IMR-90 (cell line): ENCODE data around the gene NEK4. TPM values are rescaled to one million over a fixed set of nuclear protein-coding genes. Genes with fewer than 3 reads are reported as not detected.
A peak's percentile ranks its signal among the peaks of the same experiment; 100 is the strongest.

Experiments
- ATAC-seq: fragments of 200-7000 bp; cut with Tn5 transposase; 2 replicates; pipeline ENCODE4 v1.9.1; 2020; ENCODE audit warnings: low read depth, mild to moderate bottlenecking, moderate library complexity
- BruUV-seq: library from RNA; stranded (reverse); fragments of 400-500 nt; replicated peaks from 2 replicates; lab custom pipeline; 2021; lab: Mats Ljungman, UMichigan
- CTCF ChIA-PET: fragments of 300-600 bp; formaldehyde crosslinking; extraction: SDS; loops from one replicate; lab custom pipeline; 2021; ENCODE audit warnings: antibody characterized with exemption; lab: Yijun Ruan, JAX
- POLR2A ChIA-PET: fragments of 300-600 bp; sonication (Branson Sonifier 250); formaldehyde crosslinking; loops from one replicate; lab custom pipeline; 2022; ENCODE audit warnings: antibody characterized with exemption; ENCODE audit not compliant: unreplicated experiment; lab: Charles Lee
- DNase-seq: peaks from one replicate; pipeline ENCODE4 v3.0.0; 2013
- H2AFZ ChIP-seq: replicated peaks from 2 replicates; pipeline ENCODE3; 2013; ENCODE audit warnings: low read length, mild to moderate bottlenecking; ENCODE audit not compliant: poor library complexity
- H2AK5ac ChIP-seq: 2 replicates; pipeline ENCODE4 v1.6.1; 2013; ENCODE audit warnings: low read depth, low read length, inconsistent platforms
- H2AK9ac ChIP-seq: replicated peaks from 2 replicates; pipeline ENCODE3; 2013; ENCODE audit warnings: mild to moderate bottlenecking, low read depth, low read length, moderate library complexity; ENCODE audit not compliant: poor library complexity
- H2BK120ac ChIP-seq: 2 replicates; pipeline ENCODE4 v1.6.1; 2013; ENCODE audit warnings: low read depth, low read length, inconsistent platforms
- H2BK15ac ChIP-seq: 3 replicates; pipeline ENCODE4 v1.6.1; 2013; ENCODE audit warnings: low read depth, low read length, inconsistent platforms
- H2BK20ac ChIP-seq: 2 replicates; pipeline ENCODE4 v1.6.1; 2013; ENCODE audit warnings: low read depth, mild to moderate bottlenecking, inconsistent platforms, low read length, moderate library complexity
- H2BK5ac ChIP-seq: 2 replicates; pipeline ENCODE4 v1.6.1; 2013; ENCODE audit warnings: mild to moderate bottlenecking, low read depth, low read length, inconsistent platforms; ENCODE audit not compliant: poor library complexity, severe bottlenecking
- H3K14ac ChIP-seq: replicated peaks from 2 replicates; pipeline ENCODE4 v1.6.1; 2013; ENCODE audit warnings: low read depth, low read length, inconsistent platforms
- H3K18ac ChIP-seq: 2 replicates; pipeline ENCODE4 v1.6.1; 2013; ENCODE audit warnings: low read depth, low read length, control low read depth
- H3K23ac ChIP-seq: 2 replicates; pipeline ENCODE4 v1.6.1; 2013; ENCODE audit warnings: low read depth, low read length, inconsistent platforms
- H3K27ac ChIP-seq: 2 replicates; pipeline ENCODE4 v1.5.1; 2013; ENCODE audit warnings: mild to moderate bottlenecking, control low read depth, low read length; ENCODE audit not compliant: insufficient read depth
- H3K27me3 ChIP-seq: 2 replicates; pipeline ENCODE4 v1.6.1; 2013; ENCODE audit warnings: low read length; ENCODE audit not compliant: control insufficient read depth, insufficient read depth
- H3K36me3 ChIP-seq: 2 replicates; pipeline ENCODE4 v1.6.1; 2013; ENCODE audit warnings: low read length, mixed read lengths; ENCODE audit not compliant: control insufficient read depth, insufficient read depth
- H3K4ac ChIP-seq: 2 replicates; pipeline ENCODE4 v1.6.1; 2013; ENCODE audit warnings: low read depth, low read length, inconsistent platforms
- H3K4me1 ChIP-seq: 2 replicates; pipeline ENCODE4 v1.6.1; 2013; ENCODE audit warnings: low read length, mixed read lengths; ENCODE audit not compliant: control insufficient read depth, insufficient read depth
- H3K4me2 ChIP-seq: 2 replicates; pipeline ENCODE4 v1.6.1; 2013; ENCODE audit warnings: low read depth, mild to moderate bottlenecking, control low read depth, low read length, moderate library complexity
- H3K4me3 ChIP-seq: 2 replicates; pipeline ENCODE4 v1.5.1; 2013; ENCODE audit warnings: low read depth, mild to moderate bottlenecking, control low read depth, low read length, moderate library complexity; ENCODE audit not compliant: insufficient read depth
- H3K56ac ChIP-seq: 2 replicates; pipeline ENCODE4 v1.6.1; 2013; ENCODE audit warnings: low read length, inconsistent platforms; ENCODE audit not compliant: insufficient read depth; ENCODE audit errors: extremely low read depth
- H3K79me1 ChIP-seq, 2 experiments: 2 replicates each; pipeline ENCODE4 v1.6.1; 2013; ENCODE audit warnings: low read length in 2 of 2, inconsistent platforms in 1 of 2, low read depth in 1 of 2
- H3K9ac ChIP-seq: 2 replicates; pipeline ENCODE4 v1.6.1; 2013; ENCODE audit warnings: low read depth, low read length, control low read depth
- H3K9me1 ChIP-seq: 2 replicates; pipeline ENCODE4 v1.6.1; 2013; ENCODE audit warnings: low read length, inconsistent platforms; ENCODE audit not compliant: insufficient read depth
- H3K9me3 ChIP-seq: 2 replicates; pipeline ENCODE4 v1.6.1; 2013; ENCODE audit warnings: low read length; ENCODE audit not compliant: control insufficient read depth, insufficient read depth
- H4K20me1 ChIP-seq: 2 replicates; pipeline ENCODE4 v1.6.1; 2013; ENCODE audit warnings: low read length, inconsistent platforms; ENCODE audit not compliant: insufficient read depth
- H4K5ac ChIP-seq: 2 replicates; pipeline ENCODE4 v1.6.1; 2013; ENCODE audit warnings: mild to moderate bottlenecking, low read depth, low read length, control low read depth
- H4K8ac ChIP-seq, 2 experiments: 2 replicates each; pipeline ENCODE4 v1.6.1; 2013; ENCODE audit warnings: low read depth in 2 of 2, low read length in 2 of 2, control low read depth in 1 of 2, inconsistent platforms in 1 of 2
- H4K91ac ChIP-seq: 2 replicates; pipeline ENCODE4 v1.6.1; 2013; ENCODE audit warnings: low read depth, low read length, inconsistent platforms; ENCODE audit not compliant: insufficient read depth
- BHLHE40 ChIP-seq: fragments of 150-350 bp; IDR thresholded peaks from 2 replicates; pipeline ENCODE4 v1.6.1; 2016; ENCODE audit warnings: mild to moderate bottlenecking, low read depth, low read length
- CEBPB ChIP-seq: IDR thresholded peaks from 2 replicates; pipeline ENCODE4 v1.6.1; 2012; ENCODE audit warnings: low read depth, low read length, improper control_type of control experiment
- CHD1 ChIP-seq: IDR thresholded peaks from 2 replicates; pipeline ENCODE4 v1.6.1; 2012; ENCODE audit warnings: low read depth, low read length, improper control_type of control experiment
- FOS ChIP-seq: fragments of 150-350 bp; IDR thresholded peaks from 2 replicates; pipeline ENCODE4 v1.6.1; 2016; ENCODE audit warnings: low read depth, low read length
- MAFK ChIP-seq: IDR thresholded peaks from 2 replicates; pipeline ENCODE4 v1.6.1; 2012; ENCODE audit warnings: low read depth, low read length, improper control_type of control experiment
- MAZ ChIP-seq: IDR thresholded peaks from 2 replicates; pipeline ENCODE4 v1.6.1; 2012; ENCODE audit warnings: low read depth, mild to moderate bottlenecking, low read length, improper control_type of control experiment, moderate library complexity, borderline replicate concordance
- MXI1 ChIP-seq: IDR thresholded peaks from 2 replicates; pipeline ENCODE4 v1.6.1; 2012; ENCODE audit warnings: low read depth, mild to moderate bottlenecking, low read length, moderate library complexity, borderline replicate concordance
- NFE2L2 ChIP-seq: fragments of 150-350 bp; IDR thresholded peaks from 2 replicates; pipeline ENCODE4 v1.6.1; 2016; ENCODE audit warnings: low read depth, mild to moderate bottlenecking, low read length
- RAD21 ChIP-seq: IDR thresholded peaks from 2 replicates; pipeline ENCODE4 v1.6.1; 2012; ENCODE audit warnings: low read length, improper control_type of control experiment
- RCOR1 ChIP-seq: IDR thresholded peaks from 2 replicates; pipeline ENCODE4 v1.6.1; 2012; ENCODE audit warnings: mild to moderate bottlenecking, low read length, improper control_type of control experiment; ENCODE audit not compliant: insufficient replicate concordance
- RFX5 ChIP-seq: IDR thresholded peaks from 2 replicates; pipeline ENCODE4 v1.8.0; 2012; ENCODE audit warnings: low read depth, mild to moderate bottlenecking, low read length, moderate library complexity
- SMC3 ChIP-seq: fragments of 150-350 bp; IDR thresholded peaks from 2 replicates; pipeline ENCODE4 v1.6.1; 2016; ENCODE audit warnings: low read depth, mild to moderate bottlenecking, antibody characterized with exemption, low read length, moderate library complexity
- USF2 ChIP-seq: fragments of 150-350 bp; IDR thresholded peaks from 2 replicates; pipeline ENCODE4 v1.6.1; 2017; ENCODE audit warnings: mild to moderate bottlenecking, antibody characterized with exemption, low read length, low read depth
- WGBS, 2 experiments: methylation state at CpG; one replicate each; pipeline versions ENCODE4 v1.1.5 to v1.1.7; 2013; ENCODE audit warnings: missing lambda C conversion rate in 2 of 2; ENCODE audit not compliant: insufficient read length in 1 of 2; ENCODE audit errors: extremely low coverage in 2 of 2; 5-methylcytosine and 5-hydroxymethylcytosine counted together
- dilution Hi-C: fragments of 300-500 bp; cut with HindIII; formaldehyde crosslinking; loops from one replicate; pipeline ENCODE4 v1.14.3; 2018; ENCODE audit warnings: low sequenced_read_pairs; ENCODE audit not compliant: unreplicated experiment
- in situ Hi-C: fragments of 300-500 bp; cut with MboI; formaldehyde crosslinking; loops from 3 replicates; pipeline ENCODE4 v1.14.3; 2019; ENCODE audit warnings: low sequenced_read_pairs, inconsistent platforms, mixed read lengths
- intact Hi-C: fragments of 100-400 bp; cut with micrococcal nuclease; formaldehyde crosslinking; loops from 2 replicates; pipeline ENCODE4 v1.10.0; 2022
- polyA plus RNA-seq, 3 experiments: library from polyadenylated mRNA; depleted of rRNA; stranded (reverse); fragments of >200 nt; gene quantifications; 2 replicates each; pipeline ENCODE4 v1.2.3, GENCODE V29; 2012; ENCODE audit warnings: low replicate concordance in 1 of 3
- total RNA-seq: library from RNA; depleted of rRNA; stranded (reverse); fragments of >200 nt; gene quantifications from 2 replicates; pipeline ENCODE4 v1.2.3, GENCODE V29; 2012

NEK4 gene
- total and polyA plus RNA-seq, 2 of the 4 experiments (the other 2 are of a cell fraction), result 10.3 to 24.7 TPM

GRCh38 chr3:52792961-52793695 lies 22.4 kb upstream of the NEK4 start:
- dilution Hi-C loops (no loop called here), in situ Hi-C loops (no loop called here), intact Hi-C loops (no loop called here)
- H4K8ac ChIP-seq, result no peak overlapping the region
- H4K20me1 ChIP-seq, result no peaks in the 10 kb centered on the region
- H3K14ac ChIP-seq, result no peak overlapping the region
- no peak overlapping the region for H3K9ac ChIP-seq
- DNase-seq (no peak), ATAC-seq (peak; percentile 33; the same call in 1 of the 2 replicates)
- no peaks in the 10 kb centered on the region for H3K36me3 ChIP-seq
- CTCF ChIA-PET, result interaction anchor here (1.5 kb wide), 1 partner anchor 13 kb away, joined by 5 read pairs; no protein-coding TSS in a partner anchor
- H3K4ac ChIP-seq, result no peak overlapping the region
- POLR2A ChIA-PET, result interaction anchor here (0.5 kb wide), 1 partner anchor 9 kb away, joined by 3 read pairs; no protein-coding TSS in a partner anchor
- no peak overlapping the region for H3K18ac ChIP-seq
- no peak overlapping the region for H2BK15ac ChIP-seq
- TF ChIP-seq RAD21, result no peak
- TF ChIP-seq USF2, result no peak
- TF ChIP-seq SMC3, result no peak
- TF ChIP-seq CHD1, result no peak
- no peak for TF ChIP-seq MXI1
- TF ChIP-seq RFX5, result no peak
- TF ChIP-seq CEBPB, result no peak
- TF ChIP-seq RCOR1, result no peak
- no peak for TF ChIP-seq MAFK
- no peak for TF ChIP-seq MAZ
- no peak for TF ChIP-seq NFE2L2
- TF ChIP-seq FOS, result no peak
- TF ChIP-seq BHLHE40, result no peak
- no peak overlapping the region for H4K5ac ChIP-seq
- H3K9me1 ChIP-seq, result no peaks in the 10 kb centered on the region
- WGBS, 2 experiments, result 60% methylated on average over 2 of the region's 18 CpGs; no CpG with 5 or more reads in 1 of the 2 experiments
- no peak overlapping the region for H2BK20ac ChIP-seq
- no peak overlapping the region for H2BK5ac ChIP-seq
- H3K4me1 ChIP-seq, result no peaks in the 10 kb centered on the region
- peaks cover 28% of the 10 kb centered on the region; the same call in 1 of the 2 replicates for H3K27me3 ChIP-seq
- no peak overlapping the region for H3K23ac ChIP-seq
- H4K91ac ChIP-seq, result no peak overlapping the region
- H2AK9ac ChIP-seq, result no peak overlapping the region
- no TSS peak for BruUV-seq
- no peak overlapping the region for H3K27ac ChIP-seq
- no peaks in the 10 kb centered on the region for H3K9me3 ChIP-seq
- no peak overlapping the region for H2AK5ac ChIP-seq
- no peak overlapping the region for H2BK120ac ChIP-seq
- H3K4me2 ChIP-seq, result no peak overlapping the region
- H2AFZ ChIP-seq, result no peak overlapping the region
- no peak overlapping the region for H3K4me3 ChIP-seq
- H3K56ac ChIP-seq, result no peak overlapping the region
- no peaks in the 10 kb centered on the region for H3K79me1 ChIP-seq
